Stomach (tissue), 4 donors: ENCODE data around the gene KRT80.

Experiments used
- CTCF ChIP-seq, 7 experiments: fragments of 450-650 bp in 4 of 7; fragments of 200-600 bp in 3 of 7; sonication (generic) in 3 of 7; IDR thresholded peaks; one replicate each; pipeline ENCODE4 v1.5.1; 2016 to 2019; ENCODE audit warnings: antibody characterized with exemption in 7 of 7, control low read depth in 2 of 7, mild to moderate bottlenecking in 1 of 7
- POLR2A ChIP-seq, 4 donors: fragments of 450-650 bp; IDR thresholded peaks; one replicate each; pipeline ENCODE4 v1.6.1; 2016; ENCODE audit warnings: antibody characterized with exemption in 4 of 4, control low read depth in 2 of 4, mild to moderate bottlenecking in 1 of 4, moderate library complexity in 1 of 4
- POLR2AphosphoS5 ChIP-seq, 3 donors: sonication (generic); formaldehyde crosslinking; IDR thresholded peaks; one replicate each; pipeline ENCODE4 v1.6.1; 2016; ENCODE audit warnings: antibody characterized with exemption in 3 of 3

GRCh38 chr12:52121824-52122539 lies 69.8 kb downstream of the KRT80 start:
- no peak for TF ChIP-seq POLR2A (IDR thresholded peaks at IDR 0.05)
- no peak for TF ChIP-seq POLR2AphosphoS5 (IDR thresholded peaks at IDR 0.05)
- TF ChIP-seq CTCF (IDR thresholded peaks at IDR 0.05): peak in 5 of 7 experiments; percentile 21 to 77 (median 58)
